GM18861 (cell line): Measurements from ENCODE around the gene LILRA5.
"Not testable (repeated sequence)": the region's sequence is repeated elsewhere in the genome, so short reads cannot be mapped to it uniquely, and the experiment has no call there.

Experiments used
- ATAC-seq: cut with Tn5 transposase; IDR thresholded peaks from one replicate; pipeline ENCODE4 v1.9.1; 2021; ENCODE audit not compliant: unreplicated experiment

The LILRA5 gene

DNA sequence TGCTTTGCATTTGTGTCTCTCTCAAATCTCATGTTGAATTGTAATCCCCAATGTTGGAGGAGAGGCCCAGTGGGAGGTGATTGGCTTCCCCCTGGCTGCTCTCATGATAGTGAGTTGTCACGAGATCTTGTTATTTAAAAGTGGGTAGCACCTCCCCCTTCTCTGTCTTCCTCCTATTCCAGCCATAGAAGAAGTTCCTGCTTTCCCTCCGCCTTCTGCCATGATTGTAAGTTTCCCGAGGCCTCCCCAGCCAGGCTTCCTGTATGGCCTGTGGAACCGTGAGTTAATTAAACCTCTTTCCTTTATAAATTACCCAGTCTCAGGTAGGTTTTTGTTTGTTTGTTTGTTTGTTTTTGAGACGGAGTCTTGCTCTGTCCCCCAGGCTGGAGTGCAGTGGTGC is 22.2 kb upstream of the LILRA5 start:
- no peak for ATAC-seq

GRCh38 chr19:54333586-54334298 is 20.8 kb upstream of the LILRA5 start:
- no peak for ATAC-seq

DNA sequence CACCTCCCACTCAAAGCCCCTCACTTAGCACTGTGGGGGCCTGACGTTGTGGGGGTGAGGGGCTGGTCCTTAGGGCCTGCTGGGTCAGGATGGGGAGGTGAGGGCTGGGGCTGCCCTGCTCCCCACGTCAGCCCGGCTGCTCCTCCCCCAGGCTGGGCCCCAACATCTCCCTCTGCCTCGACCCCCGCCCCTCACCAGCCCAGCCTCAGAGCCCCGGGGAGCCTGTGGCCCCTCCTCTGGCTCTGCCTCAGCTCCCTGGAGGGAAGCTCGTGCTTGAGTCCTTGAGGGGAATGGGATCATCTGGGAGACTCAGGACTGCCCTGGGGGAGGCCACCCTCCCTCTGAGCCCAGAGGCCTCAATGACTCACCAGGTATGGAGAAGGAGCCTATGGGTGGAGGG is 19.2 kb upstream of the LILRA5 start:
- ATAC-seq: no peak

GRCh38 chr19:54331626-54332025 is 18.7 kb upstream of the LILRA5 start:
- ATAC-seq: no peak

- no peak for ATAC-seq
These were observed 16.7 kb upstream of the LILRA5 start for GRCh38 chr19:54329476-54330165.

GRCh38 chr19:54328781-54329180 is 15.8 kb upstream of the LILRA5 start:
- not testable (repeated sequence) for ATAC-seq

GRCh38 chr19:54325631-54326030 is 12.7 kb upstream of the LILRA5 start:
- ATAC-seq: no peak

DNA sequence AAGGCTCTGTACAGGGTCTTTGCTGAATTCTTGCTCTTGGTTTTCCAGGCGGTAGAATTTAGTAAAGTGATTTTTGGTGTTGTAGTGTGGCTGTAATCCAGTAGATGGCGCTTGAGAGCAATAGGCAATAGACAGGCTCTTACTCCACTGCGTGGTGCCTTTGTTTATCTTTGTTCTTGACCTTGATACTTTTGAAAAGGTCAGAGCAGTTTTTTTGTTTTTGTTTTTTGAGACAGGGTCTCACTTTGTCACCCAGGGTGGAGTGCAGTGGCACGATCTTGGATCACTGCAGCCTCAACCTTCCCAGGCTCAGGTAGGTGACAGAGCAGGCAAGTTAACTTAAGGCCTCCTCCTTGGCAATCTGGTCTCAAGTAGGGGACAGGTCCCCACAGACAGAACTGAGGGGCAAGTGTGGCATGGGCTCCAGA is 12.2 kb upstream of the LILRA5 start:
- no peak for ATAC-seq

DNA sequence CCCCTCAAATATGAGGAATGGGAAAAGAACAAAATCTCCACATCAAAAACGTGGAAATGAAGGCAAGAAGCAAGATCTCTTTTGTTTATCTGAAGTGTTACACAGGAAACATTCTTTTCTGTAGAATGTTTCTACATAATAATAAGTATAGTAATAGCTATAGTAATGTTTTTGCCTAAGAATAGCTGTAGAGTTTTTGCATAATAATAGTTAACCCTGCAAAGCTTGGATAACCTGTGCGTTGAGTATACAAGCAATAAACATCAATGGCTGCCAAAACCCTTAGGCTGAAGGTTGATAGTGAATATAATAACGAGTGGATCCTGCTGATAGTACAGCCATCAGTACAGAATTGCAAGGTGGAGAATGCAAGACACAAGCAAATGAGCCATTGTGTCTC is 11.1 kb upstream of the LILRA5 start:
- no peak for ATAC-seq

GRCh38 chr19:54322934-54323333 is 10.0 kb upstream of the LILRA5 start:
- ATAC-seq: not testable (repeated sequence)

DNA sequence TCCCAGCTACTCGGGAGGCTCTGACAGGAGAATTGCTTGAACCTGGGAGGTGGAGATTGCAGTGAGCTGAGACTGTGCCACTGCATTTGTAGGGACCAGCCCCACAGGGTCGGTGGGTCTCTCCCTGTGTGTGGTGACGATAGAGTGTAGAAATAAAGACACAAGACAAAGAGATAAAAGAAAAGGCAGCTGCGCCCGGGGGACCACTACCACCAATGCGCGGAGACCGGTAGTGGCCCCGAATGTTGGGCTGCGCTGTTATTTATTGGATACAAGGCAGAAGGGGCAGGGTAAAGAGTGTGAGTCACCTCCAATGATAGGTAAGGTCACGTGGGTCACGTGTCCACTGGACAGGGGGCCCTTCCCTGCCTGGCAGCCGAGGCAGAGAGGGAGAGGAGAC is 9.3 kb upstream of the LILRA5 start:
- ATAC-seq: not testable (repeated sequence)

GRCh38 chr19:54319892-54320670 is 7.1 kb upstream of the LILRA5 start:
- ATAC-seq: no peak

DNA sequence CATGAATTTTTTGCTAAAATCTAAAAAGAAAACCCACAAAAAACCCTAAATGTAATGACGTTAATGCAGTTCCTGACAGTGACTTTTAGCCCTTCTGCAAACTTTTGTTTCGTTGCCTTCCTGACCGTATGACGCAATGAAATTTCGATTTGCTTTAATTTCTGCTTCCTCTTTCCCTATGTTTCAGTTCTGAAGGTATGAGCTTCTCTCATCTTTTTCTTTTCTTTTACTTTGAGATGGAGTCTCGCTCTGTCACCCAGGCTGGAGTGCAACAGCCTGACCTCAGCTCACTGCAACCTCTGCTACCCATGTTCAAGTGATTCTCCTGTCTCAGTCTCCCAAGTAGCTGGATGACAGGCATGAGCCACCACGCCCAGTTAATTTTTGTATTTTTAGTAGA is 6.1 kb upstream of the LILRA5 start:
- no peak for ATAC-seq

GRCh38 chr19:54317965-54318240 is 4.9 kb upstream of the LILRA5 start:
- no peak for ATAC-seq

- ATAC-seq: no peak
These were observed 4.4 kb upstream of the LILRA5 start for GRCh38 chr19:54317108-54317964.

GRCh38 chr19:54316746-54317107 is 3.8 kb upstream of the LILRA5 start:
- no peak for ATAC-seq

- no peak for ATAC-seq
These were observed 3.0 kb upstream of the LILRA5 start for GRCh38 chr19:54315956-54316355.

DNA sequence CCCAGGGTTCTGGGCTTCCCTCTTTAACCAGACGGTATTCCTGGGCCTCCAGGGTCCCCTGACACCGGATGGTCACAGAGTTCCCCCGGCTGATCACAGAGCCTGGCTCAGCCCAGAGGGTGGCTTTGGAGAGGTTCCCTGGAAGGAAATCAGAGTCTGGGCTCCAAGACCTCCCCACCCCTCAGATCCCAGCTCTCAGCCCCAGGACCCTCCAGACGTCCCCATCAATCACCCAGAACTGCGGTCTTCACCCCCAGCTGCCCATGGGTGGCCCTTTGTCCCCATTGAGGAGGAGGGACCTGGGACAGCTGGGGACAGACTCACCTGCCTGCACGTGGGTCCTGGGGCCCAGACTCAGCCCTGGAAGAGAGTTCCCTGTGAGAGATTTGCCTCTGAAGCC is 955 bp downstream of the LILRA5 start:
- ATAC-seq: no peak

- ATAC-seq: no peak
These were observed 1.5 kb downstream of the LILRA5 start for GRCh38 chr19:54311486-54311885.

GRCh38 chr19:54310543-54310942 is 2.4 kb downstream of the LILRA5 start:
- no peak for ATAC-seq

- ATAC-seq: no peak
These were observed 3.2 kb downstream of the LILRA5 start for GRCh38 chr19:54309811-54310210.
